Measurements from ENCODE around the gene BMPER. TPM values are rescaled to one million over a fixed set of nuclear protein-coding genes. Genes with fewer than 3 reads are reported as not detected.

BMPER gene
- total RNA-seq, 1 experiment from 2014 or later, result not detected

DNA sequence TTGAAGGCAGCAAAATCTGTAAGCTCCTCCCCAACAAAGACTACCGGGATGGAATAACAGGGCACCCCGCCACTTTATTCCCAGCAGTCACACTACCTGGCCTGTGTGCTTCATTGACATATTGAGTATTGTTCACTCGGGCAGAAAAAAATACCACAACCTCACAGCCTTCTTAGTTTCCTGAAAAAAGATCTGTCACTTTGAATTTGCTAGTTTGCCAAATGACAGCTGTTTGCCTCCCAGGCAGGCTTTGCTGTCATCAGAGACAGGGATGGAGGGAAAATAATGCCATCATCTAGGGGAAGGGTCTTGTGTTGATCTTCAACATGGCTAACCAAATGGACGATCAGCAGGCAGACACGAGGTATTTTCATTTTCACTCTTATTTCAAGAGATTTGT lies 26.9 kb downstream of the BMPER start:
- TF ChIP-seq, protein P1, sequence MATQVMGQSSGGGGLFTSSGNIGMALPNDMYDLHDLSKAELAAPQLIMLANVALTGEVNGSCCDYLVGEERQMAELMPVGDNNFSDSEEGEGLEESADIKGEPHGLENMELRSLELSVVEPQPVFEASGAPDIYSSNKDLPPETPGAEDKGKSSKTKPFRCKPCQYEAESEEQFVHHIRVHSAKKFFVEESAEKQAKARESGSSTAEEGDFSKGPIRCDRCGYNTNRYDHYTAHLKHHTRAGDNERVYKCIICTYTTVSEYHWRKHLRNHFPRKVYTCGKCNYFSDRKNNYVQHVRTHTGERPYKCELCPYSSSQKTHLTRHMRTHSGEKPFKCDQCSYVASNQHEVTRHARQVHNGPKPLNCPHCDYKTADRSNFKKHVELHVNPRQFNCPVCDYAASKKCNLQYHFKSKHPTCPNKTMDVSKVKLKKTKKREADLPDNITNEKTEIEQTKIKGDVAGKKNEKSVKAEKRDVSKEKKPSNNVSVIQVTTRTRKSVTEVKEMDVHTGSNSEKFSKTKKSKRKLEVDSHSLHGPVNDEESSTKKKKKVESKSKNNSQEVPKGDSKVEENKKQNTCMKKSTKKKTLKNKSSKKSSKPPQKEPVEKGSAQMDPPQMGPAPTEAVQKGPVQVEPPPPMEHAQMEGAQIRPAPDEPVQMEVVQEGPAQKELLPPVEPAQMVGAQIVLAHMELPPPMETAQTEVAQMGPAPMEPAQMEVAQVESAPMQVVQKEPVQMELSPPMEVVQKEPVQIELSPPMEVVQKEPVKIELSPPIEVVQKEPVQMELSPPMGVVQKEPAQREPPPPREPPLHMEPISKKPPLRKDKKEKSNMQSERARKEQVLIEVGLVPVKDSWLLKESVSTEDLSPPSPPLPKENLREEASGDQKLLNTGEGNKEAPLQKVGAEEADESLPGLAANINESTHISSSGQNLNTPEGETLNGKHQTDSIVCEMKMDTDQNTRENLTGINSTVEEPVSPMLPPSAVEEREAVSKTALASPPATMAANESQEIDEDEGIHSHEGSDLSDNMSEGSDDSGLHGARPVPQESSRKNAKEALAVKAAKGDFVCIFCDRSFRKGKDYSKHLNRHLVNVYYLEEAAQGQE (IDR thresholded peaks at IDR 0.05; ENCODE audit: insufficient read depth in 1 of 2, low read depth in 2 of 2, low read length in 1 of 2), result no peak
- no peak for TF ChIP-seq SIN3A (IDR thresholded peaks at IDR 0.05; ENCODE audit: borderline replicate concordance, insufficient read depth, low read depth, low read length)
- TF ChIP-seq TCF7L2 (IDR thresholded peaks at IDR 0.05; ENCODE audit: low read depth, low read length), result no peak
- TF ChIP-seq POLR2AphosphoS5 (IDR thresholded peaks at IDR 0.05; ENCODE audit: low read depth, low read length), result no peak
- TF ChIP-seq, protein P2, sequence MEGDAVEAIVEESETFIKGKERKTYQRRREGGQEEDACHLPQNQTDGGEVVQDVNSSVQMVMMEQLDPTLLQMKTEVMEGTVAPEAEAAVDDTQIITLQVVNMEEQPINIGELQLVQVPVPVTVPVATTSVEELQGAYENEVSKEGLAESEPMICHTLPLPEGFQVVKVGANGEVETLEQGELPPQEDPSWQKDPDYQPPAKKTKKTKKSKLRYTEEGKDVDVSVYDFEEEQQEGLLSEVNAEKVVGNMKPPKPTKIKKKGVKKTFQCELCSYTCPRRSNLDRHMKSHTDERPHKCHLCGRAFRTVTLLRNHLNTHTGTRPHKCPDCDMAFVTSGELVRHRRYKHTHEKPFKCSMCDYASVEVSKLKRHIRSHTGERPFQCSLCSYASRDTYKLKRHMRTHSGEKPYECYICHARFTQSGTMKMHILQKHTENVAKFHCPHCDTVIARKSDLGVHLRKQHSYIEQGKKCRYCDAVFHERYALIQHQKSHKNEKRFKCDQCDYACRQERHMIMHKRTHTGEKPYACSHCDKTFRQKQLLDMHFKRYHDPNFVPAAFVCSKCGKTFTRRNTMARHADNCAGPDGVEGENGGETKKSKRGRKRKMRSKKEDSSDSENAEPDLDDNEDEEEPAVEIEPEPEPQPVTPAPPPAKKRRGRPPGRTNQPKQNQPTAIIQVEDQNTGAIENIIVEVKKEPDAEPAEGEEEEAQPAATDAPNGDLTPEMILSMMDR (IDR thresholded peaks at IDR 0.05), result no peak
- POLR2A ChIA-PET, result no interaction called here
- ATAC-seq (no peak), DNase-seq (ENCODE audit: low read depth, low spot score) (no peak)
- H3K9me3 ChIP-seq (ENCODE audit: control insufficient read depth, insufficient read depth, low read depth, low read length), result no peaks in the 10 kb centered on the region
- no peak overlapping the region for H3K4me3 ChIP-seq (ENCODE audit: low read depth in 2 of 2, low read length in 2 of 2)
- H3K27ac ChIP-seq (ENCODE audit: low read length), result no peak overlapping the region
- H3K27me3 ChIP-seq (ENCODE audit: control insufficient read depth, insufficient read depth, low read length), result peaks cover 20% of the 10 kb centered on the region
- H3K36me3 ChIP-seq (ENCODE audit: control insufficient read depth, insufficient read depth, low read length), result no peaks in the 10 kb centered on the region
- in situ Hi-C loops (cut with HindIII; ENCODE audit: low pct_unique_long_range_greater_than_20kb, low sequenced_read_pairs), result no loop called here
- no peaks in the 10 kb centered on the region; the same call in 1 of the 2 replicates for H3K4me1 ChIP-seq (ENCODE audit: control insufficient read depth, insufficient read depth, low read length)
- CTCF ChIA-PET, result interaction anchor here (0.6 to 1.4 kb wide), 4 partner anchors 174 to 689 kb away, joined by 3 to 13 read pairs (median 4); no protein-coding TSS in a partner anchor
- intact Hi-C loops (cut with micrococcal nuclease; ENCODE audit: unreplicated experiment), result loop anchor here (2.0 to 5.0 kb wide), 2 partner anchors 175 to 747 kb away; no protein-coding TSS in a partner anchor
- BruUV-seq (replicated peaks), result no TSS peak

DNA sequence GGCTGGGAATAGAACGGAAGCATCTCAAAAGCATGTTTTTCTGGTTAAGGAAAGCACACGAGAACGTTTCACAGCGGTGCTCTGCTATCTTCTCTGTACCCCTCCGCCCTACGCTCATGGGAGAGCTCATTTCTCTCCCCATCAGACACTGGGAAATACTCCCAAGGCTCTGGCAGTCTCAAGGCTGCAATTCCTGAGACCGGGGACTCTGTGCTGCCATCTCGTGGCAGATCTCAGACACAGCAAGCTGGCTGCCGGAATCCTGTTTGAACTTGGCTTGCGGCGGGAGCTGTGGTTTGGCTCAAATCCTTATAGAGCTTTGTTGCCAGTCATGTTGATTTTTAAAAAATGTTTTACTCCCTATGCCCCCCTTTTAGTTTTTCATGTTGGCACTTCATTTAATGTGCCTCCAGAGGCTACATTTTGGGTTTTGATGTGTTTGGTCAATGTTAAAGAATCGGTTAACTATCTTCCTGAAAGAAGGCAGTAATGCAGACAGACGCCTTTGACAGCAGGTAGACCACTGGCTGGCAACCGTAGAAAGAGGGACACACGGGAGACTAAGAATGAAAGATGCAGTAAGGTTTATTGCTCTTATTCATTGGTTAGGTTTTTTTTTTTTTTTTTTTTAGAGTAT lies 27.6 kb downstream of the BMPER start:
- H3K4me1 ChIP-seq (ENCODE audit: control insufficient read depth, insufficient read depth, low read length), result no peaks in the 10 kb centered on the region; the same call in 1 of the 2 replicates
- intact Hi-C loops (cut with micrococcal nuclease; ENCODE audit: unreplicated experiment) (loop anchor here (1.0 to 5.0 kb wide), 3 partner anchors 176 to 748 kb away; no protein-coding TSS in a partner anchor), in situ Hi-C loops (cut with HindIII; ENCODE audit: low pct_unique_long_range_greater_than_20kb, low sequenced_read_pairs) (no loop called here)
- H3K4me3 ChIP-seq (ENCODE audit: low read depth in 2 of 2, low read length in 2 of 2), result 0 out of 4 replicates have a peak overlapping the region, but pooled peaks of 1 of the 2 experiments have one; percentile 7
- DNase-seq (ENCODE audit: low read depth, low spot score), result peak; percentile 84
- no peaks in the 10 kb centered on the region for H3K9me3 ChIP-seq (ENCODE audit: control insufficient read depth, insufficient read depth, low read depth, low read length)
- TF ChIP-seq POLR2AphosphoS5 (IDR thresholded peaks at IDR 0.05; ENCODE audit: low read depth, low read length) (no peak), TCF7L2 (IDR thresholded peaks at IDR 0.05; ENCODE audit: low read depth, low read length) (peak; percentile 59; the same call in 1 of the 2 replicates)
- TF ChIP-seq, protein P2 (IDR thresholded peaks at IDR 0.05), result peak; percentile 98
- BruUV-seq (replicated peaks), result no TSS peak
- no peaks in the 10 kb centered on the region for H3K36me3 ChIP-seq (ENCODE audit: control insufficient read depth, insufficient read depth, low read length)
- ATAC-seq, result peak; percentile 92
- no peak overlapping the region for H3K27ac ChIP-seq (ENCODE audit: low read length)
- H3K27me3 ChIP-seq (ENCODE audit: control insufficient read depth, insufficient read depth, low read length), result peaks cover 18% of the 10 kb centered on the region
- POLR2A ChIA-PET, result interaction anchor here (0.7 kb wide), 1 partner anchor 918 kb away, joined by 3 read pairs; no protein-coding TSS in a partner anchor
- CTCF ChIA-PET, result interaction anchor here (0.5 to 1.4 kb wide), 6 partner anchors 12 to 749 kb away, joined by 3 to 13 read pairs (median 4); no protein-coding TSS in a partner anchor
